GM23248 (cell line): Measurements from ENCODE around the gene SDC3.

ENCODE experiments used
- EZH2 ChIP-seq: fragments of 200-600 bp; sonication (generic); IDR thresholded peaks from 2 replicates; pipeline ENCODE4 v1.6.1; 2018; ENCODE audit warnings: antibody characterized with exemption, mild to moderate bottlenecking; ENCODE audit not compliant: insufficient read depth, poor library complexity, severe bottlenecking
- EZH2phosphoT487 ChIP-seq: fragments of 200-600 bp; sonication (generic); IDR thresholded peaks from 2 replicates; pipeline ENCODE4 v1.6.1; 2018; ENCODE audit warnings: antibody characterized with exemption, moderate library complexity, mild to moderate bottlenecking, low read depth; ENCODE audit not compliant: insufficient read depth

GRCh38 chr1:30877205-30877912, 31.2 kb downstream of the SDC3 start:
- no peak for TF ChIP-seq EZH2
- TF ChIP-seq EZH2phosphoT487 = no peak
